ENCODE results near the gene ADCY9.
"Not testable (repeated sequence)": the region's sequence is repeated elsewhere in the genome, so short reads cannot be mapped to it uniquely, and the experiment has no call there.

The ADCY9 gene

DNA sequence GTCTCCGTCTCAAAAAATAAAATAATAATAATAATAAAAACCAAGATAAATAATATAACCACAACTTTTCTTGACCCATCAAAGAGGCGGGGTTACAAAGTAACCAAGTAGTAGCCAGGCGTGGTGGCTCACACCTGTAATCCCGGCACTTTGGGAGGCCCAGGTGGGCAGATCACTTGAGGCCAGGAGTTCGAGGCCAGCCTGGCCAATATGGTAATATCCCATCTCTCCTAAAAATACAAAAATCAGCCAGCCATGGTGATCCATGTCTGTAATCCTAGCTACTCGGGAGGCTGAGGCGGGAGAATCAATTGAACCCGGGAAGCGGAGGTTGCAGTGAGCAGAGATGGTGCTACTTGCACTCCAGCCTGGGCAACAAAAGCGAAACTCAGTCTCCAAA, 45.3 kb downstream of the ADCY9 start:
- DNase-seq (ENCODE audit: low read depth, low spot score): no peak

- no peak for DNase-seq (ENCODE audit: low read depth, low spot score)
Measured at GRCh38 chr16:4067262-4068001, 48.8 kb downstream of the ADCY9 start.

- DNase-seq (ENCODE audit: low read depth, low spot score): no peak
Measured at GRCh38 chr16:4064950-4065352, 51.3 kb downstream of the ADCY9 start.

GRCh38 chr16:4062212-4062802, 53.9 kb downstream of the ADCY9 start:
- DNase-seq (ENCODE audit: low read depth, low spot score): no peak

- no peak for DNase-seq (ENCODE audit: low read depth, low spot score)
Measured at GRCh38 chr16:4060823-4061222, 55.4 kb downstream of the ADCY9 start.

- no peak for DNase-seq (ENCODE audit: low read depth, low spot score)
Measured at GRCh38 chr16:4060009-4060408, 56.2 kb downstream of the ADCY9 start.

DNA sequence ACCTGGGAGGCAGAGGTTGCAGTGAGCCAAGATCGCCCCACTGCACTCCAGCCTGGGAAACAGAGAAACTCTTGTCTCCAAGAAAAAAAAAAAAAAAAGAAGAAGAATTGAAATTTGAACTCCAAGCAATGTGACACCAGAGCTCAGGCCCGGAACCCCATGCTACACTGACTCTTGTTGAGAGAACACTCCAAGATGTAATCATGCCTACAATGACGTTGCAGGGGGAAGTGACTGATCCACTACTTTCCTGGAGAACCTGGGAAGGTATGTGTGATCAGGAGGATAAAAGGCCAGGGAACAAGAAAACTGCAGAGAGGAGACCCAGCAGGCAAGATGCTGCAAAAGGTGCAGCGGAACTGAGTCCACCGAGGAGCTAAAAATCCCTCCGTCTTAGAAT, 57.9 kb downstream of the ADCY9 start:
- DNase-seq (ENCODE audit: low read depth, low spot score): no peak

DNA sequence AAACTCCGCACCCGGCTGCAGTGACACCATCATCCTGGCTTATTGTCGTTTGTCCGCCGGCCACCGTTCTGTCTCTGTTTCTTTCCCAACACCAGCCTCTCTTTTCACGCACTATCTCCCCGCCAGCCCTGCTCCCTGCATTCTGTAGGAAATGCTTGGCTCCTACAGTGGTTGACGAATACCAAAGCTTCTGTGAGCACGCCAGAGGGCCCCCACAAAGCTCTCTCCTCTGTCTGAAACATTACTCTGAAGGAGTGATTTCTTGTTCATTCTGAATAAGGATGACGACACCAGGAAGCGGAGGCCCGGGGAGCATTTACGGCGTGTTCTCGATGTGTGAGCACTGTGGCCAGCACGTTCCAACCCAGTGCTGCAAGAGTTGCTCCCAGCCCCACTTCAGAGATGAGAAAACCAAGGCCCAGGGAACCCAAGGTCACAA, 58.8 kb downstream of the ADCY9 start:
- no peak for DNase-seq (ENCODE audit: low read depth, low spot score)

DNA sequence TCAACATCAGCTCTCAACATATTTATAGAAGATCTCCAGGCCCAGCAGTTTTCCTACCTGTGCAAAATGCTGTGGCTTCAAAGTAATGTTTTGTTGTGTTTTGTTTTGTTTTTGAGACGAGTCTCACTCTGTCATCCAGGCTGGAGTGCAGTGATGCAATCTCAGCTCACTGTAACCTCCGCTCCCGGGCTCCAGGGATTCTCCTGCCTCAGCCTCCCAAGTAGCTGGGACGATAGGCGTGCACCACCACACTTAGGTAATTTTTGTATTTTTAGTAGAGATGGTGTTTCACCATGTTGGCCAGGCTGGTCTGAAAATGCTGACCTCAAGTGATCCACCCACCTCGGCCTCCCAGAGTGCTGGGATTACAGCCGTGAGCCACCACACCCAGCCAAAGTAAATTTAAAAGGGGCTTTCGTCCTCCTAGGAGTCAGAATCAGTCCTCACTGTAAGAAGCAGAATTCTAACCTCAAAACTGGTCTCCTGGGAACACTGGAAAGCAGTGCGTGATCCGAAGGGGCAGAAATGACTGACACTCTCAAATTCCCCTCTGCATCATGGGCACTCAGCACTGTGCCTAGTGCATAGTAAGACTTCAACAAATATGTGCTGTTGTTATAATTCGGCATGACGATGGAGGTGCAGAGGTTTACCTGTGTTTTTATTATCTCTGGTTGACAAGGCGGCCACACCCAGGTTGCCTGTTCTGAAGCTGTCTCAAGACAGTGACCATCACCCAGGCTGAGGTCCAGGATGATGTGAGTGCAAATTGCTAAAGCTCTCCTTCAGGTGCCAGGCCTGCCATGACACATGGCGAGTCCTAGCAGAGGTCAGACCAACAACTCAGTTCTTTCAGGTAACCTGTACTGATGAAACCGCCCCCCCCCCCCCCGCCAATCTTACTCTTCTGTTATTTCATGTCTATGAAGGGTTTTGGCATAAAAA, 59.8 kb downstream of the ADCY9 start:
- DNase-seq (ENCODE audit: low read depth, low spot score): no peak

- no peak for DNase-seq (ENCODE audit: low read depth, low spot score)
Measured at GRCh38 chr16:4055748-4056147, 60.5 kb downstream of the ADCY9 start.

DNA sequence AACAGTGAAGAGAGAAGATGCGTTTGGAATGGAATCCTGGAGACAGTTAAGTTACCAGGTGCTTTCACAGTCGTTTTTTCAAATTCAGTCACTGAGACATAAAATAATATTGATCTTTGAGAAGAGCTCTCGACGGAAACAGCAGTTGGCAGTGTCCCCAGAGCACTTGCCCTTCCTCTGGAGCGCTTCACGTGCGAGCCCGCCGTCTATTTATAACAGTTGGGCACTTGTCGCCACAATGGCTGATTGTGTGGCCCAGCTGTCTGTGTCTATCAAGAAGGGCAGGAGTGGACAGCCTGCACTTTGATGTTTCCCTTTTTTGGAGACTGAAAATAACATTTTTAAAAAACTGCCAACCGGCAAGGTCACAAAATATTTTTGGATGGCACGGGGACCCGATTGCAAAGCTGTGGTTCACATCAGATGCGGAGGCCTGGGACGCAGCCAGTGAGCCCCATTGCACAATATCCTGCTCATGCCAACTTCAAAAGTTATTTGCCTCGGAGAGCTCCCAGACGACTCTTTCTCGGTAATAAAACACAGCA, 62.9 kb downstream of the ADCY9 start:
- no peak for DNase-seq (ENCODE audit: low read depth, low spot score)

DNA sequence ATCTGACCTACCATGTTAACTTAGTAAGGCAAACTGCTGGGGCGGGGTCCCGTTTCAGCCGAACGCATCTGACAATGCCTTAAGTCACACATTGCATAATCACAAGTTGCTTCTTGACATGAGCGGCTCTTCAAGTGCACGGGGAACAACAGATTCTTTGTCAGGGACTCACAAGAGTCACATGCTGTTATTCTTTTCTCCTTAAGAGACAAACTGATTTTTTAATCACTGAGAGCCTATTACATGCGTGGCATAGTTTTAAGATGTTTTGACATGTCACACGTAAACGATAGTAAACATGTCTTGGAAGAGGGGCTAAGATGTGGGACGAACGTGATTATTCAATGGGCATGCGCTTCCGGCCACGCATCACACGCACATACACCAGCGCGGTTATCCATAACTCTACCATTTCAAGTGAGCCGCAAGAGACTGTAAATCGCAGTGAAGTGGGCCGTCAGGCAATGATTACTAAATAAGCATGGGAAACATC, 63.4 kb downstream of the ADCY9 start:
- DNase-seq (ENCODE audit: low read depth, low spot score): no peak

DNA sequence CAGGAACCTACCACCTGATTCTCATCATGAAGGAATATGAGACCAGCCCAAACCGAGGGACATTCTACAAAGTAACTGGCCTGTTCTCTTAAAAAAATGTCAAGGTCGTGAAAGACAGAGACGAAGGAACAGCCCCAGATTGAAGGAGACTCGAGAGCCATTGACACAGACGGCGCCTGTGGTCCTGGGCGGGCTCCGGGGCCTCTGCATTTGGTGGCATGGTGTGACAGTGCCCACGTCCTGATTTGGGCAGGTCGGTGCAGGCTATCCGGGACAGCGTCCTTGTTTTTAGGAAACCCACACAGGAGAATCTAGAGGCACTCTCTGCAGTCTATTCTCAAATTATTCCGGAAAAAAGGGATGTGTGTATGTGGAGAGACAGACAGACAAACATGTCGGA, 64.1 kb downstream of the ADCY9 start:
- no peak for DNase-seq (ENCODE audit: low read depth, low spot score)

DNA sequence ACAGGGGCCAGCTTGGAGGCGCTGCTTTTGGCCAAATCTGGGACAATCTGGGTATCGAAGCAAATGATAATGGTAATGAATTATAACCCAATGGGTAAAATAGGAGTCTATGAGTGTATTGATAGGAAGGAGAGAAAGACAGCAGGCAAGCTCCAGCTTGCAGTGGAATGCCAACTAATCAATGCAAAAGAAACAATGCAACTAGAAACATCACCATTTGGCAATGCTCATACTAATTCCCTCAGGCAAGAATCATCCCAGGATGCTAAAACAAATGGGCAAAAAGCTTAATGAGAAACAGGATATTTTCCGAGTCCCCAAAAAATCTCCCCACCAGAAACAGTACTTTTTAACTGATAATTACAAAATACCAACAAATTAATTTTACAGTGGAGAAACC, 64.7 kb downstream of the ADCY9 start:
- no peak for DNase-seq (ENCODE audit: low read depth, low spot score)

DNA sequence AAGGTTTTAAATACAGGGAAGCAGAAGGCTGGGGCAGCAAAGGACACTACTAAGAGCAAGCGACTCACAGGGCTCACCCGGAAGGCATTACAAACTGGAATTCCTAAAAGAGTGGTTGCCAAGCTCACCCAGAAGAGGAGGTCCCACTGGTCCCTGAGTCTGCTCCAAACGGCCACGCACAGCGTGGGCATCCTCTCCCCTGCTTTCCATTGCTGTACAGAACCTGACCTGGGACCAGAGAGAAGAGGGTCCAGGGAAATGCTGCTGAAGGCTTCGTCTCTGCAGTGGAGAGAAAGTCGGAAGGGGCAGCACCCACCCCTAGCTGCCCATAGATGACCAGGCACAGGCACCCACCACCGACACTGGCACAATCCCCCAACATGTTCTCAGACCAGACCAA, 67.2 kb downstream of the ADCY9 start:
- no peak for DNase-seq (ENCODE audit: low read depth, low spot score)

- DNase-seq (ENCODE audit: low read depth, low spot score): no peak
Measured at GRCh38 chr16:4048481-4048880, 67.8 kb downstream of the ADCY9 start.

DNA sequence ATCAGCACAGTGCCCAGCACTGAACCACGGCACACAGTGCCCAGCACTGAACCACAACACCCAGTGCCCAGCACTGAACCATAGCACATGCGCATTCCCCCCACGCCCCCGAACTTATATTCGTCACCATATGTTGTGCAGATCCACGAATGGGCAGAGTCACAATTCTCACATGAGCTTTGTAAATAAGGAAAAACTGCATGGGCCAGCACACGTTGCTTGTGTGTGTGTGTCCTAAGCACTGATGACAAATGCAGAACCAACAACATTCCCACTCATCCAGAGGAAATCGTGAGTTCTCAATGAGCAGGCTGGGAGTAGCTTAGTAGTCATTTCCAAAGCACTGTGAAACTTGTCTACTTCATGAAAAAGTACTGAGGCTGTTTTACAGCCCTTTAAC, 70.0 kb downstream of the ADCY9 start:
- no peak for DNase-seq (ENCODE audit: low read depth, low spot score)

DNA sequence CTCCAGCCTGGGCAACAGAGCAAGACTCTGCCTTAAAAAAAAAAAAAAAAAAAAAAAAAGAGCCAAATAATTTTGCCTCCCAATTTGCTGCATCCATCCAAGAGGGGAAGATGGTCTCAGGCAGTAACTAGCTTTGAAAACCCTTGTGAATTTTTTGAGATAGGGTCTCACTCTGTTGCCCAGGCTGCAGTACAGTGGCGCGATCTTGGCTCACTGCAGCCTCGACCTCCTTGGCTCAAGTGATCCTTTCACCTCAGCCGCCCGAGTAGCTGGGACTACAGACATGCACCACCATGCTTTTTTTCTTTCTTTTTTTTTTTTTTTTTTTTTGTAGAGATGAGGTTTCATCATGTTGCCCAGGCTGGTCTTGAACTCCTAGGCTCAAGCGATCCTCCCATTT, 70.7 kb downstream of the ADCY9 start:
- not testable (repeated sequence) for DNase-seq (ENCODE audit: low read depth, low spot score)

DNA sequence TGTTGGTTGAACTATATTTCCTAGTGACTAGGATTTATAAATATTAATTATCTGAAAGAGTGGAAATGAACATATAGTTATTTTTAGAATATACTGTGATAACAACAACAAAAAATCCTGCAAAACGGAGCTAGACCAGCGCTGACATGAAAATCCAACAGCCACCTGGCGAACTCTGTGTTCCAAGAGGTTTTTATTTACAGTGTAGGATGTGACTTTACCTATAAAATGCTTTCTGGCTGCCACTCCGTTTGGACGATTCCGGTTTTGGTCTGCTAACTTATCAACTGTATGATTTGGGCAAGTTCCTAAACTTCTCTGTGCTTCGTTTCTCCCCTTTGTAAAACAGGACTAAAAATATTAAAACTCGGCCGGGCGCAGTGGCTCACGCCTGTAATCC, 73.7 kb downstream of the ADCY9 start:
- no peak for DNase-seq (ENCODE audit: low read depth, low spot score)

DNA sequence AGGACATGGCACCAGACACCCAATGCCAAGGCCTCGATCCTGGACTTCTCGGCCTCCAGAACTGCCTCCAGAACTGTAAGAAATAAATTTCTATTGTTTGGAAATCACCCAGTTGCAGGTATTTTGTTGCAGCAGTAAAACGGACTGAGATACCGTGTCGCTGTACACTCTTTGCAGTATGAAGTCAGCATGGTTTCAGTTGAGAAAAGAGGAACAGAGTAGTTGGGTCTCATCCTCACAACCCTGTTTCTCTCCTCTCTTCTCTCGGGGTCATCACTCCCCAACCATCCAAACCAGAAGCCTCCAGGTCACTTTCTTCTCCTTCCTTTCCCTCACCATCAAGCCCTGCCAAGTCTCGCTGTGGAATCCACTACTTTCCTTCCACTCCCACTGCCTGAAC, 77.8 kb downstream of the ADCY9 start:
- DNase-seq (ENCODE audit: low read depth, low spot score): no peak

DNA sequence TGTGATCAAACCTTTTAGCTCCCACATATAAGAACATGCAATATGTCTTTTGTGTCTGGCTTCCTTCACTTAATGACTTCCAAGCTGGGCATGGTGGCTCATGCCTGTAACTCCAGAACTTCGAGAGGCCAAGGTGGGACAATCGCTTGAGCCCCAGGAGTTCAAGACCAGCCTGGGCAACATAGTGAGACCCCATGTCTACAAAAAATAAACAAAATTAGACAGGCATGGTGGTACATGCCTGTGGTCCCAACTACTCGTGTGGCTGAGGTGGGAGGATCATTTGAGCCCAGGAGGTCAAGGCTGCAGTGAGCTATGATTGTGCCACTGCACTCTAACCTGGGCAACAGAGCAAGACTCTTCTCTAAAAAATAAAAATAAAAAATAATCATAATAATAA, 79.3 kb downstream of the ADCY9 start:
- DNase-seq (ENCODE audit: low read depth, low spot score): not testable (repeated sequence)

DNA sequence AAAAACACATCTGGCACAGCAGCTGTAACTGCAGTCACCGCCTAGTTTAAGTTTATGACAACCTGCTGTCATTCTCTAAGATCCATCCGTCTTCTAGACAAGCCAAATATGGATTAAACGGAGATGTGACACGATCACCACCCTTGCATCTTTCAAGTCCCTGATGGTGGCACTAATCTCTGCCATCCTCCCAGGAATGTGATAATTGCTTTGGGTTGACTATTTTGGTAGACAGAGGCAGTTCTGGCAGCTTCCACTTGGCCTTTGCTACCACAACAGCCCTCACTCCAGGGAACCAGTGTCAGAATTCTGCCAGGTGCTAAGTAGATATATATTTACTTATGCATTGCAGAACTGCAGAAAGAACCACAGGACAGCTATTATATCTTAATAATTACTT, 81.3 kb downstream of the ADCY9 start:
- no peak for DNase-seq (ENCODE audit: low read depth, low spot score)
